Fibroblast of skin of back (primary cell): Measurements from ENCODE around the gene LDAH.
A peak's percentile ranks its signal among the peaks of the same experiment; 100 is the strongest.

Source experiments
- DNase-seq: peaks from one replicate; pipeline ENCODE4 v3.0.0-alpha.2; 2013

The LDAH gene

DNA sequence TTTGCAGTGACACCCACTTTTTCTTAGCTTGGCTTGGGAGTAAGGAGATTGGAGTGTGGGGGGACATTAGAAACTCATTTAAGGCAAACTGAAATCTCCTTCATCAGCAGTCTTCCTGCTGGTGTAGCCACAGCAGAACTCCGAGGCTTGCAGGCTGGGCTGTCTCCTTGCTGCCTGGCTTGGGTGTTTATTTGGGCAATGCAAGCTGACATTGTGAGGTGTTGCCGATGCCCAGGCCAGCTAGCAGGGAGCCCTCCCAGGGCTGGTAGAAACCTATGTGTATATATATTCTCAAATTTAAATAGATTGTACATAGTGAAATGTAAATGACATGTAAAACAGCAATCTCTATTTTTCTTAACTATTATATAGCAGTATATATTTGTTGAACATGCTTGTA, 144.1 kb downstream of the LDAH start:
- DNase-seq = no peak

DNA sequence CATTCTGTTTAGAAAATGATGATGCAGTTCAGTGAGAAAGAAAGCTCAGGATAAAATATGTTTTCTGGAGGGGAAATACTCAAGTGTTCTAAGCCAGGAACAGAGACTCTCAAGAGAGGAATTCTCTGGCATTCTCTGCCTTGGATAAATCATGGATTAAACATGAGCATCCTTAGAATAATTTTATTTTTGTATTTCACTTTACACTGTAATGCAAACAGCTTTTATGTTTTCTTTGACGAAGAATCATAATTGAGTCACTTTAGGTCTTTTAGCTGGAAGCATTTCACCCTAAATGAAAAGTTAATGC, 144.9 kb downstream of the LDAH start:
- no peak for DNase-seq

DNA sequence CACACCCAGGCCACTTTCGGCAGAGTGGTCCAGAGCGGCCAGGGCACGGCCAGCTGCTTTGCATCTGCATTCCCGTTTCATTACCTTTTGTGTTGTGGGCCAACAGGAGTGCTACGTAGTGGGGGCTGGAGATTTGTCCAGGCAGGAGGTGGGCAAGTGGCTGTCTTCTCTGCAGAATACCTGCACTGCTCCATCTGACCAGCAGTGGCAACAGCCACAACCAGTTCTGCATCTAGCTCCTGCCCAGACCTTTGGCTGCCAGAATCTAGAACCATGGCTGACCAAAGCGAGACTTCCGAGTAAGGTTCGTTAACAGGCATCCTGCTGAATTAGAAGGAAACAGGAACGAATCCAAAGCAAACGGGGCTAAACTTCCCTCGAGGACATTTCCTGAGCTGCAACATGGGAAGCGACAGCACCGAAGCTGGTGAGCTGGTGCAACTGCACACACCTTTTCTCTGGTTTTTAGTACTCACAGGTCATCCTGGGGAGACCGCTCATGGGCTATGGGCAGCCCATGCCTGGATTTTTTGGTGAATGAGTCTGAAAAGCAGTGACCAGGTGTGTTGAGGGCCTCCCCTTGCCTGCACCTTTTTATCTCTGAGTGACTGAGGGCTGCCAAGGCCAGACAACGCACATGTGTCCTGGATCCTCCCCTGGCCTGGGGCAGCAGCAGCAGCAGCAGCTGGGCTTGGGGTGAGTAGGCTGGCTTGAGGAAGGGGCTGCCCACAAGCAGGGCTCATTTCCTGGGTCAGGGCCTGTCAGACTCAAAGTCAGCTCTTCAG, 145.4 kb downstream of the LDAH start:
- no peak for DNase-seq

DNA sequence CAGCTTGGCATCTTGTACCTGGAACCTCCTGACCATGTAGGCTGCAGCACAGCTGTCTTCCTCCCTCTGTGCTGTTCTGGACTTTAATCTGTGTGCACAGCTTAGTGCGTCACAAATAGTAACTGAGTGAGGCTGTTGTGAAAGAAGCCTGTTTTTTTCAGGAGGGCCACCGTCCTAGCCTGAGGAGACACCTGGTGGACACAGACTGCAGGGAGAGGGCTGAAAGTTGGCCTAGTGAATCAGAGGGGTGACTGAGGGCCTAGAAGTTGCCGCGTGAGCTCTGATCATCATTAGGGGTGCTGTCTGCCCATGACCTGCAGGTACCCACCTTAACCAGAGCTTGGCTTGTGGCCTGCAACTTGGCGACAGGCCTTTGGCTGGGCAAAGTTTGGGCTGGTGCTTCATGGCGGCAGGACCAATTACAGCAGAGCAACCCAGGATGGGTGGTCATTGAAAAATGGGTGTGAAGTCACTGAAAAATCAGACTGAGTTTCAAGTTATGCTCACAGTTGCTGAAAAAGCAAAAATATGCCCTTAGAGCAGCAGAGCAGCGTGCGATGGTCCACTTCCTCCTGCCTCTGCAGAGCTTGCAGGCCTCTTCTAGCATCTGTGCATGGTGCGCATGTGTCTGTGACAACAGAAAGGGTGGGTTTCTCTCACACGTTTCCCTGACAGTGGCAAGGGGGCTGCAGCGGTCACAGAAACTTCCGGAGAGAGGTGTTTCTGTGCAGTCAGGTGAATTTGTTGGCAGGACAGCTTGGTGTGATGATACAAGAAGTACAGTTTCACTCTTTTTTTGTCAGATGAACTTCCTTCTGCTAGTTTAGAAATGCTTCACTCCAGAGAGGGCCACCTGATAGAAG, 146.3 kb downstream of the LDAH start:
- no peak for DNase-seq

DNA sequence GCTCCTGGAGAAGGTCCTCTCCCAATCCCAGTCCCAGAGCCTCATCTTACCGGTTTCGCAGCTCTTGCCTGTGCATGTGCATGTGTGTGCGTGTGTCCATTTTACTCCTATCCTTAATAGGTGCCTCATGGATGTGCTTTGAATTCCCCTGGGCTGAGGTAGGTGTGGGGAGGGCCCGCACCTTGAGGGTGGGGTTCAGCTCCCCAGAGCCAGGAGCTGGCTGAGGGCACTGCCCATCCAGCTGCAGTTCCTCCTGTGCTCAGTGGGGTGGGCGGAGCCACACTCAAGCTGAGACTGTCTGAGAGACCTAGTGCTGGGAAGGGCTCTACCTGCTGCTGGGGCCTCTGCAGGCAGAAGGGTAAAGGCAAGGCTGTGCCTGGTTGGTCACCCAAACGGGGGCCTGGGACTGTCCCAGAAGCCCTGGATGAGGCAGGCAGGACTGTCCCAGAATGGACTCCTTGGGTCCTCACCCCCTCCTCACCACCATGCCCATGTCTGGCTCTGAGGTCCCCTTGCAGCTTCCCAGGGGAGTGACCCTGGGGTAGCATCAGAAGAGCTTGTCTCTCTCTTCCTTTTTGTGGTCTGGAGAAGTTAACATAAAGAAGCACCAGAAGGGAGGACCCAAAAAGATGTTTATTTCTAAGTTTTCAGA, 147.1 kb downstream of the LDAH start:
- DNase-seq = no peak

DNA sequence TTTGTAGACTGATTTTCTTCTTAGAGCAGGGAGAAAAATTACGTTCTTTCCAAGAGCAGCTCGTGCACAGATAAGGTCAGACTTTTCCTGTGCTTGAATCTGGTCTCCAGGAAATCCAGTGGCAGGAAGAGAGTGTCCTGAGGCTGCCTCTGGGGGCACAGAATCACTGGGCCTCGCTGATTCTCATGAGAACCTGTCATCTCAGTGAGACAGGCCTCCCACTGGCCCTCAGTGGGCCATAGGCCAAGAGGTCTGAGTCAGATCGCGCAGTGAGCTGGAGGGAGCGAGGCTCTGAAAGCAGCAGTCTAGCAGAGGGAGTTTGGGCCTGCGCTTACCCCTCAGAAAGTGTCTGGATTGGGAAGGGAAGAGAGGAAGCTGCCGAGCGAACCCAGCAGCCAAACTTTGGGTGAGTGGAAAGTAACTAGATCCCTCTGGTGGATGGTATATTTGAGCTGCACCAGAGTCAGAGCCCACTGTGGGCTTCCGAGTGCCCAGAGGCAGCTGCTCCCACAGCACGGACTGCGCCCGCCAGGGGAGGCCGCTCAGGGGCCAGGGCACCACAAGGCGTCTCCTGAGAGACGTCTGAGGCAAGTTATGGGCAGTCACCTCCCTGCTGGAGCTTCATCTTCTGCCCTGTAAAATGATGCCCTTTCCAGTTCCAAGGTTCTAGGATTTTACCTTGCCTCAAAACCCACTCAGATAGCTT, 147.8 kb downstream of the LDAH start:
- DNase-seq = peak; percentile 90

DNA sequence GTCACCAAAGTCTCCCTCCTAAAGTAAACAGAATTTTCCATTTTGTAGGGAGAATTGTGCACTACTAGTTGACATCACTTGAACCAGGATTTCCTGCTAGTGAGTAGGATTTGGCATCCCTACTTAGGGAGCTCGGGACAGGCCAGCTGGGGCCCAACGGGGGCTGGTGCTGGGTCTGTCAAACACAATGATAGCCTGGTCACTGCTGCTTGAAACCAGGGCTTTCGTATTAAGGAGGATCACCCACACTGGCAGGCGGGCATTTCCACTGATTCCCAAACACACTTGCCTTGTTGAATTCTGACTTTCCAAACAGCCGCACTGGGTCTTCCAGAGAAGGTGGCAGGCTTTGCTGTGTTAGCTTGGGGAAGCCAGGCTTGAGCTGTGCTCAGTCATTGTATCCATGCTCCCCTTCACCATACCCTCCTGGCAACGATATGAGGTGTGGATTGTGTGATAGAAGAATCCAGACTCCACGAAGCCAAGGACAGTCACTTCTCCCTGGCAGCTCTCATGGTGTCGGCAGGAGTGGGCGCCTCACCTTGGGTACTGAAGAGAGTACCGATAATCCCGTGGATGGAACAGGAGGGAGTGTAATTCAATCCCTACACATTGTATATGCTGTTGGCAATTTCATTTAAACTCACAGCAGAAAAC, 148.5 kb downstream of the LDAH start:
- DNase-seq = no peak

DNA sequence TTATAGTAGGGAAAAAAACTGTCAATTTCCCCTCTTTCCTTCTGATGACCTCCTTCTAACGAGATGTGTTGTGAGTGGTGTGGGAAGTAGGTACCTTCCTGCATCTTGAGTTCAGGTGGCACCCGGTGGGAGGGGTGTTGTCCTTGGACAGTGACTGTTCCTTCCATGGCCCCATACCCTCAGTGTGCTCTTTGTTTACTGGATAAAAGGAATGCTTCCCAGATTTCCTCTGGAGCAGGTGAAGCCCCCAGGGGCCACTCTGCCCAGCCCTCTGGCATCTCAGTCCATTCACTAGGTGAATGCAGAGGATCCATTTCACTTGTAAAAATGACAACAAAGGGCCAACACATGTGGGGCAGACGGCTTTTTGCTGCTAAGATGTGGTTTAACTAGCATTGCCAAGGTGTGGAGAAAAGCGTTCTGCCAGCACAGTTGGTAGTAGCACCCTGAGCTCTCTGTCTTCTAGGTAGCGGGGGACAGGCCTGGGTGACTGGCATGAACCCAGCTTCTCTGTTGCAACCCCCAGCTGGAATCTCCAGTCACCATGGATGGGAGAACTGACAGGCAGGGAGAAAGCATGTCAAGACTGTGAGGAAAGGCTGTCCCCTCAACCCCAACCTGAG, 149.1 kb downstream of the LDAH start:
- DNase-seq = no peak

DNA sequence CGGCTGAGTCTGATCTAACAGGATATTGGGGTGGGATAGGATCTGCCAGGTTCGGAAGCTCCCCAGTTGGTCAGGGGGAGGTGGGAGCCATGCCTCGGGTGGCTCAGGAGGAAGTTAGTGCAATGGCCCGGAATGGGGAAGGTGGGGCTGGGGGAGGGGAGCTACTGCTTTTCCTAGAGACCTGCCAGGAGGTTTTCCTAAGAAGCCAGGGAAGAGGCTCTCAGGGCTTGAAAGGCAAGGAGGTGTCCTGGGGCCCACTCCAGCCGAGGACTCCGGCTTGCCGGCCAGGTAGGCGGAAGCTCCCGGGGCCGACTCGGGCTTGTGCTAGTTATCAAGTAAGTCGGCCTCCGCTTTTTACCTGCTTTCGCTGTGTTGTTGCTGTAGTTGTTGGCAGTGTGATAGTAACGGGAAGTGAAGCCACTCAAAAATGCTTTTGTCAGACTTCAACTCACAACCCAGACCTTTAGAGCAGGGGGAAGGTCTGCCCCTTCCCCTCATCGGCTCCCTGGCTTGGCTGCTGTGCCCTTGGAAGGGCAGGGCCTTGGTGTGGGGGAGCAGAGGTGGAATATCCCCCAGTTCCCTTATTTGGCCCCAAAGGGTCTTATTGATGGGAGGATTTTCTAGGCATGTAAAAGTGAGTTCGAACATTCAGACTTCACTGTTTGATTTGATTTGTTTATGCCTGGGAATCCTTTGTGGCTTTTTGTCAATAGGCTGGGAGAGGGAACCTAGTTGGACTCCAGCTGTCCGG, 150.5 kb downstream of the LDAH start:
- no peak for DNase-seq

DNA sequence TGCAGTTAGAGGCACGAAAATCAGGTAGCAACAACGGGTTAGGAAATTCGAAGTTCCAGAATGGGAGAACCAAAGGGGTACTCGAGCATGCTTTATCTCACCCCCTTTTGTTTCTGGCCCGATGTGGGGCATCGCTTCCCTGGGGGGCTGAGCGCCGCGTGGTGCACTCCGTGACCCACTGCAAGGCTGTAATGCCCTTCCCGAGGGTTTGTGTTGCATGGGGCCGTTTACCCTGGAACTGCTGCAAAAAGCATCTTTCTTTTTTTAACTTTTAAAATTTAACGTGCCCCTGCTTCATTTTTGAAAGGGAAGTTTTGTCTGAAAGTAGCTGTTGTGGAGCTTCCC, 151.2 kb downstream of the LDAH start:
- DNase-seq = no peak

DNA sequence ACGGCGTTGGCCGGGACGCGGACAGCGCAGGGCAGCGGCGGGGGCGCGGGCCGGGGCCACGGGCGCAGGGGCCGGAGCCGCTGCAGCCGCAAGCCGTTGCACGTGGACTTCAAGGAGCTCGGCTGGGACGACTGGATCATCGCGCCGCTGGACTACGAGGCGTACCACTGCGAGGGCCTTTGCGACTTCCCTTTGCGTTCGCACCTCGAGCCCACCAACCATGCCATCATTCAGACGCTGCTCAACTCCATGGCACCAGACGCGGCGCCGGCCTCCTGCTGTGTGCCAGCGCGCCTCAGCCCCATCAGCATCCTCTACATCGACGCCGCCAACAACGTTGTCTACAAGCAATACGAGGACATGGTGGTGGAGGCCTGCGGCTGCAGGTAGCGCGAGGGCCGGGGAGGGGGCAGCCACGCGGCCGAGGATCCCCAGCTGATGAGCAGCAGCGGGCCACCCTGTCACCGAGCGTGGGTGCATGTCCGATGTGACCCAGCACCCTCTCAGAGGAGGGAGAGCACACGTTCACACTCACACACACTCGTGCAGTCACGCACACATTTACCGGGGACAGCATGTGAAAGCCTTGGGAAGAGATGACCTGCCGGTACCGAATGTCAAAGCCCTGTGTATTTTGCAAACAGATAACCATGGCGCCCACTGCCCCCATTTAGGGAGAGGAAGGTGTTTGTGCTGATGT, 151.7 kb downstream of the LDAH start:
- no peak for DNase-seq

DNA sequence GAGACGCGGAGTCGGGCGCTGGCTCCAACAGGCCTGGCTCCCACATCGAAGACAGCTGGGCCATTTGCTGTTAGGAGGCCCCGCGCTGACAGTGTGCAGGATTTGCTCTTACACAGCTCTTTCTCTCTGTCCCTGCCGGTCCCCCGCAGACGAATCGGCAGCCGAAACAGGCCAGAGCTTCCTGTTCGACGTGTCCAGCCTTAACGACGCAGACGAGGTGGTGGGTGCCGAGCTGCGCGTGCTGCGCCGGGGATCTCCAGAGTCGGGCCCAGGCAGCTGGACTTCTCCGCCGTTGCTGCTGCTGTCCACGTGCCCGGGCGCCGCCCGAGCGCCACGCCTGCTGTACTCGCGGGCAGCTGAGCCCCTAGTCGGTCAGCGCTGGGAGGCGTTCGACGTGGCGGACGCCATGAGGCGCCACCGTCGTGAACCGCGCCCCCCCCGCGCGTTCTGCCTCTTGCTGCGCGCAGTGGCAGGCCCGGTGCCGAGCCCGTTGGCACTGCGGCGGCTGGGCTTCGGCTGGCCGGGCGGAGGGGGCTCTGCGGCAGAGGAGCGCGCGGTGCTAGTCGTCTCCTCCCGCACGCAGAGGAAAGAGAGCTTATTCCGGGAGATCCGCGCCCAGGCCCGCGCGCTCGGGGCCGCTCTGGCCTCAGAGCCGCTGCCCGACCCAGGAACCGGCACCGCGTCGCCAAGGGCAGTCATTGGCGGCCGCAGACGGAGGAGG, 152.4 kb downstream of the LDAH start:
- no peak for DNase-seq

DNA sequence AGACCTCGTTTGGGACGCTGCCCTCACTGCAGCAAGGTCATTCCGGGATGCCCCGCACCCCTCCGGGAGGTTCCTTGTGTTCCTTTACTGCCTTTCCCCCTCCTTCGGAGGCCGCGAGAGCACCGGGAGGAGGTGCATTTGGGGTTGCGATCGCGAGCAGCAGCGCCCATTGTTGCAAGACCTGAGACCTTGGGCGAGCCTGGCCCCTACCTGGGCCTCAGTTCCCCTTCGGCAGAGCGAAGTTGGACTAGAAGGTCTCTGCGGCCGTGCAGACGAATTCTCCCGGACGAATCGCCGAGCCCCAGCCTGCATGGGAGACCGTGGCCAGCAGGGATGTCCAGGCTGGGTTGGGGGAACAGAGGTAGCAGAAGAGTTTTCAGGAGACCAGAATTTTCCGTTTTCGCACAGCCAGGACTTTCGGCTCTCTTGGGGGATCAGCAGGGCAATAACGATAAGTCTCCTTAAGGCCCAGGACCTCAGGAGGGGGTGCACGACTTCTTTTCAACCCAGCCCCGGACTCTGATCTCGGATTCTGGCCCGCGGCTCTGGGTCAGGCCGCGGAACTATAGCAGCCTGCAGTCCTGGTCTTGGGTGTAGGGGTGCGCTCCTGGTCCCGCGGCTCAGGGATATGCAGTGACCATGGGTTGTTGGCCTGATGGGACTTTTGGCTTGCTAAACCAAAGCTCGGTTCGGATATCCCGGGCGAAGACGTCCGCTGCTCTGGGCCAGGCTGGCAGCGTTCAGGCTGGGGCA, 153.2 kb downstream of the LDAH start:
- DNase-seq = no peak

DNA sequence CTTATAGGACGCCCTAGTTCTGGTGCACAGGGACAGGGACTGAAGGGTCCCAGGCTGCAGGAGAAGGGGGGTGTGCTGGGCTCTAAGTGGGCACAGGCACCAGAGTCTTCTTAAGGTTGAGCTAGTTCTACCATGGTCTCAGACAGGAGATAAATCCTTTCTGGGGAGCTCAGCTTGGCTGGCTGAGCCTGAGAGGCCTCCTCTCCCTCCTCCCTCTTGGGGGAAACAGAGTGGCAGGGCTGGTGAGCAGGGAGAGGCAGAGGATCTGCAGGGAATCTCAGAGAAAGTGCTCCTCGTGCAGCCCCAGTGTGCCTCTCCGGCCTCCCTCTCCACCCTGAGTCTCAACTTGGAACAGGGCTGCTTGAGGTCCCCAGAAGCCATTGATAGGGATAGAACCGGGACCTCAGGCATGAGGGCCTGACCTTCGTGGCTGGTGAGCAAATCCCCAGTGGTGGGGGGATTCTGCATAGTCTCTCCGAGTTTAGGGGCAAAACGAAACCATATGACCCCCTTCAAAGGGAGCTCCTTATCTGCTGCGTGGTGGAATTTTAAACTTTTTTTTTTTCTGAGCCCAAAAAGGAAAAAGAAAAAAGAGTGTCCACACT, 153.9 kb downstream of the LDAH start:
- no peak for DNase-seq

DNA sequence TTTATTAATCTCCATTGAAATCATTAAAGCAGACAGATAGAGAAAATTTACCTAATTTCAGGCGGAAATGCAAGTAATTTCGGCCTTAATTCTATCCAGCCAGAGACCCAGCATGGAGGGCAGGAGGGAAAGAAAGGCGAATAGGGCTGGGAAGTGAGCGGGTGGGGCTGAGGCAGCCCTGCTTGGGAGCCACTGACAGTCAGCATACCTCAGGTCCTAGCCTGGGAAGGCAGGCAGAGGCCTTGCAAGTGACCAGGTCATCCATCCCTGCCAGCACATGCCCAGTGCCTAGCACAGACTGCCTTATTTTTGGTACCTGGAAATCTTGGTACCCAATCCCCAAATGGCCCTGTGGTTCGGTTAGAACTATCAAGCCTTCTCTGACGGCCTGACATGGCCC, 154.4 kb downstream of the LDAH start:
- no peak for DNase-seq

DNA sequence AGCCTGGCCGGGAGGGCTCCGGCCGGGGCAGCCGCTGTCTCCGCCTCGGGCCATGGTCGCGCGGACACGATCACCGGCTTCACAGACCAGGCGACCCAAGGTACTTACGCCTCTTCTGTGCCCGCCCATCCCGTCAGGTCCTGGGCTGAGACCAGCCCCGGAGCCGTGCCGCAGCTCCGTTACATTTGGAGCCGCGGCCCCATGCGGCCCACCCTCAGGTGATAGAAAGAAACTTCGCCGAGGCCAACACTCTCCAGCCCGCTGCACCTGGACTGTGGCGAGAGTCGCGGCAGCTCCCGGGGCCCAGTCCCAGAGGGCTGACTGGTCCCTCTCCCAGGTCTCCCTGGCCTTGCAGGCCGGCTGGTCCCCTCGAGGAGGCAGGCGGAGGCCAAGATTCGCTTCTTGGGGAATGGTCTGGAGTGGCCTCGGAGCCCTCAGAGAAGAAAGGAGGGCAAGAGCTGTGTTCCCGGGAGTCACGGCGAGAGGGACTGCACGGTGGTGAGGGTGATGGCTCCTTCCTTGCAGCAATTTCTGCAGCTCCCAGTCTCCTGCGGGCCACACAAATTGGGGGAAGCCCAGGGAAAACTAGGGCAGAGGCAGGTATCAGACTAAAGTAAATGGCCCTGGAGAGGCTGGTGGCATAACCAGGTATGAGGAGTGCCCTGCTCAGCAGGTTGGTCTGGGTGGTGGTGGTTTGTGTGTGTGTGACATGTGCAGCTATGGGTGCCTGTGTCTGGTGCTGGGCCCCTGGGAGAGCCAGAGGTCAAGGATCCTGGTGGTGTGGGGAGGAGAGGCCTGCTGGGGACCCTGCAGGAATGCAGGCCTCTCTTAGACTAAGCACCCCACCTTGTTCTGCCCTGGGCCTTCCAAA, 155.1 kb downstream of the LDAH start:
- DNase-seq = no peak

DNA sequence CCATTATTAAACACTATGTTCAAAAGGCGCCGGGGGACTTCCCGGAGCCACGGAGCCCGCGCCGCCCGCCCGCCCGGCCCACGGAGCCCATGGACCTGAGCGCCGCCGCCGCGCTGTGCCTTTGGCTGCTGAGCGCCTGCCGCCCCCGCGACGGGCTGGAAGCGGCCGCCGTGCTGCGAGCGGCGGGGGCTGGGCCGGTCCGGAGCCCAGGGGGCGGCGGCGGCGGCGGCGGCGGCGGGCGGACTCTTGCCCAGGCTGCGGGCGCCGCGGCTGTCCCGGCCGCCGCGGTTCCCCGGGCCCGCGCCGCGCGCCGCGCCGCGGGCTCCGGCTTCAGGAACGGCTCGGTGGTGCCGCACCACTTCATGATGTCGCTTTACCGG, 155.8 kb downstream of the LDAH start:
- DNase-seq = no peak
